Nephron progenitor cell (in vitro differentiated cells): Measurements from ENCODE around the gene CDH18.

Source experiments
- DNase-seq: peaks from one replicate; pipeline ENCODE4 v3.0.0; 2021
- H3K27ac Mint-ChIP-seq: 2 replicates; pipeline ENCODE4 v1.8.0; 2021; ENCODE audit warnings: mild to moderate bottlenecking, moderate library complexity, mixed read lengths
- H3K27me3 Mint-ChIP-seq: 2 replicates; pipeline ENCODE4 v1.8.0; 2021; ENCODE audit warnings: mild to moderate bottlenecking, low read depth, mixed read lengths; ENCODE audit not compliant: poor library complexity
- H3K36me3 Mint-ChIP-seq: 2 replicates; pipeline ENCODE4 v1.8.0; 2021; ENCODE audit warnings: low read depth, mixed read lengths
- H3K4me1 Mint-ChIP-seq: 2 replicates; pipeline ENCODE4 v1.8.0; 2021; ENCODE audit warnings: mixed read lengths
- H3K4me3 Mint-ChIP-seq: 2 replicates; pipeline ENCODE4 v1.8.0; 2021; ENCODE audit warnings: mild to moderate bottlenecking, moderate library complexity, mixed read lengths
- H3K9me3 Mint-ChIP-seq: 2 replicates; pipeline ENCODE4 v1.8.0; 2021; ENCODE audit warnings: mild to moderate bottlenecking, moderate library complexity, mixed read lengths
- TF ChIP-seq, protein P1 (sequence below): fragments of 200-600 bp; sonication (generic); IDR thresholded peaks from 2 replicates; pipeline ENCODE4 v1.5.0; 2021; ENCODE audit warnings: antibody characterized with exemption

The CDH18 gene

GRCh38 chr5:19874811-19875210 lies 113.2 kb downstream of the CDH18 start:
- H3K27ac Mint-ChIP-seq = no peak overlapping the region
- DNase-seq = no peak
- no peaks in the 10 kb centered on the region for H3K36me3 Mint-ChIP-seq

GRCh38 chr5:19866090-19866450 lies 121.9 kb downstream of the CDH18 start:
- no peak overlapping the region for H3K27ac Mint-ChIP-seq
- no peaks in the 10 kb centered on the region for H3K9me3 Mint-ChIP-seq
- H3K4me3 Mint-ChIP-seq = no peak overlapping the region
- no peak for DNase-seq
- H3K27me3 Mint-ChIP-seq = no peaks in the 10 kb centered on the region
- TF ChIP-seq, protein P1, sequence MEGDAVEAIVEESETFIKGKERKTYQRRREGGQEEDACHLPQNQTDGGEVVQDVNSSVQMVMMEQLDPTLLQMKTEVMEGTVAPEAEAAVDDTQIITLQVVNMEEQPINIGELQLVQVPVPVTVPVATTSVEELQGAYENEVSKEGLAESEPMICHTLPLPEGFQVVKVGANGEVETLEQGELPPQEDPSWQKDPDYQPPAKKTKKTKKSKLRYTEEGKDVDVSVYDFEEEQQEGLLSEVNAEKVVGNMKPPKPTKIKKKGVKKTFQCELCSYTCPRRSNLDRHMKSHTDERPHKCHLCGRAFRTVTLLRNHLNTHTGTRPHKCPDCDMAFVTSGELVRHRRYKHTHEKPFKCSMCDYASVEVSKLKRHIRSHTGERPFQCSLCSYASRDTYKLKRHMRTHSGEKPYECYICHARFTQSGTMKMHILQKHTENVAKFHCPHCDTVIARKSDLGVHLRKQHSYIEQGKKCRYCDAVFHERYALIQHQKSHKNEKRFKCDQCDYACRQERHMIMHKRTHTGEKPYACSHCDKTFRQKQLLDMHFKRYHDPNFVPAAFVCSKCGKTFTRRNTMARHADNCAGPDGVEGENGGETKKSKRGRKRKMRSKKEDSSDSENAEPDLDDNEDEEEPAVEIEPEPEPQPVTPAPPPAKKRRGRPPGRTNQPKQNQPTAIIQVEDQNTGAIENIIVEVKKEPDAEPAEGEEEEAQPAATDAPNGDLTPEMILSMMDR = no peak
- no peaks in the 10 kb centered on the region for H3K36me3 Mint-ChIP-seq
- peaks cover 5% of the 10 kb centered on the region for H3K4me1 Mint-ChIP-seq

More at GRCh38 chr5:19874811-19875210, 113.2 kb downstream of the CDH18 start:
- Mint-ChIP-seq H3K27me3 (no peaks in the 10 kb centered on the region), H3K4me3 (no peak overlapping the region), H3K9me3 (peaks cover 17% of the 10 kb centered on the region), H3K4me1 (peaks cover 13% of the 10 kb centered on the region)
- TF ChIP-seq, protein P1 = no peak

DNA sequence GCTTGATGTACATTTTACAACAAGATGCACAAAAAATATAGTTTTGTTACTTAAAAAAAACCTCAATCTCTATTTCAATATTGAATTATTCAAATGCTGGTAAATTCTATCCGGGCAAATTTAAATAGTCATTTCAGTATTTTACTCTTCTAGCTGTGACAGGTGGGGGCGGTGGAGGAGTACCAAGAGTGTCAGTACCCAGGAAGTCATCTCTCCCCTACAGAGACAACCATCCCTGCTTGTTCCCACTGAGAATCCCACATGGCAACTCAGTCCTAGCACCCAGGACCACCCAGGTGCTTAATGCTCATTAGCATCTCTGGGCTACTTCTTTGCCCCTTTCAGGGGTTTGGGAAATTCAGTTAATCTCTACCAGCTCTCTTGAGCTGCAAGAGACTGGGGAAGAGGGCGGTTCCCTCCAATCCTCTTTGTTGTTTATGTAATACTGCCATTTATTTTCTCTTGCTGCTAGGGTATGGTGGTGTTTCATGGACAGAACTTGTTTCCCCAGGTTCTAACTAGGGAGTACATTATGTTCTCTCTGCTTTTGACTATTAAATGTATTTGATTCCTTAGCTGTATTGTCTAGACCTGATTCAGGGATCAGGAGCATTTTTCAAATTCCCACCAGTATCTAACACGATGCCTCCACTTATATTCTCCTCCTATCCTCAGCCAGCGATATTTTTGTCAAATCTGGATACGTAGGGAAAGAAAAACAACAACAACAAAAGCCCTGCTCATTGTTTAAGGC lies 122.5 kb downstream of the CDH18 start:
- TF ChIP-seq, protein P1 = no peak
- Mint-ChIP-seq H3K27ac (no peak overlapping the region), H3K4me1 (peaks cover 5% of the 10 kb centered on the region), H3K36me3 (no peaks in the 10 kb centered on the region), H3K9me3 (no peaks in the 10 kb centered on the region), H3K27me3 (no peaks in the 10 kb centered on the region), H3K4me3 (no peak overlapping the region)
- no peak for DNase-seq

DNA sequence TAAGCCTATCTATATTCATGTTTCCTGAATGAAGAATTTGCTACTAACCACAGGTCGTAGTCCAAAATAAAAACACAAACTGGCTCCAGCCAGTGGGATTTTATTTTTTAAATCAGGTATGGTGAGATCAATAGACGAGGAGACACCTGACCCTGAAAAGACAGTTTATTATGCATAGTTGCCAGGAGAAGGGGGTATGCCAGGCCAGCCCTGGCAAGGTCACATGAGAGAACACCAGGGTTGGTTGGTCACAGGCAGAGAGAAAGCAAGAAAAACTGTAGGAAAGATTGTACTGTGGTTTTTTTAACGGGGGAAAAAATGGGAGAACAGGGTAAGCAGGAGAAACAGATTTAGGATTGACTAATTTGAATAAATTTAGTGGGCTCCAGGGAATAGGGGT lies 125.3 kb downstream of the CDH18 start:
- Mint-ChIP-seq H3K36me3 (no peaks in the 10 kb centered on the region), H3K4me1 (peaks cover 5% of the 10 kb centered on the region), H3K4me3 (no peak overlapping the region), H3K27me3 (no peaks in the 10 kb centered on the region), H3K27ac (no peak overlapping the region), H3K9me3 (no peaks in the 10 kb centered on the region)
- no peak for DNase-seq
- TF ChIP-seq, protein P1 = no peak

- Mint-ChIP-seq H3K36me3 (no peaks in the 10 kb centered on the region), H3K9me3 (no peaks in the 10 kb centered on the region), H3K27ac (no peak overlapping the region), H3K27me3 (no peaks in the 10 kb centered on the region), H3K4me3 (no peak overlapping the region), H3K4me1 (peaks cover 5% of the 10 kb centered on the region)
- DNase-seq = no peak
- TF ChIP-seq, protein P1 = no peak
Observed at GRCh38 chr5:19859020-19859419, 129.0 kb downstream of the CDH18 start.

GRCh38 chr5:19855931-19856330 lies 132.1 kb downstream of the CDH18 start:
- no peaks in the 10 kb centered on the region for H3K27me3 Mint-ChIP-seq
- no peaks in the 10 kb centered on the region for H3K36me3 Mint-ChIP-seq
- H3K4me1 Mint-ChIP-seq = no peaks in the 10 kb centered on the region
- TF ChIP-seq, protein P1 = no peak
- no peaks in the 10 kb centered on the region for H3K9me3 Mint-ChIP-seq
- H3K4me3 Mint-ChIP-seq = no peak overlapping the region
- no peak for DNase-seq
- no peak overlapping the region for H3K27ac Mint-ChIP-seq
